ENCODE measurements around the gene TEX52.

GRCh38 chr12:2857021-2857431 lies at the start of gene TEX52:
- TF ChIP-seq CTCF (IDR thresholded peaks at IDR 0.05) (no peak), POLR2A (IDR thresholded peaks at IDR 0.05) (no peak)
